Mesothelial cell of epicardium (in vitro differentiated cells): ENCODE results near the gene ADGRG3. TPM values are rescaled to one million over a fixed set of nuclear protein-coding genes. Genes with fewer than 3 reads are reported as not detected.

ENCODE experiments used
- DNase-seq, 2 experiments: peaks; one replicate each; pipeline ENCODE4 v3.0.0; 2021; ENCODE audit warnings: low spot score in 2 of 2; ENCODE audit not compliant: unreplicated experiment in 2 of 2
- H3K27ac Mint-ChIP-seq: 2 replicates; pipeline ENCODE4 v1.8.0; 2021; ENCODE audit warnings: mixed read lengths
- H3K27me3 Mint-ChIP-seq: 2 replicates; pipeline ENCODE4 v1.8.0; 2021; ENCODE audit warnings: low read depth, mixed read lengths
- H3K36me3 Mint-ChIP-seq: 2 replicates; pipeline ENCODE4 v1.8.0; 2021; ENCODE audit warnings: mixed read lengths
- H3K4me1 Mint-ChIP-seq: 2 replicates; pipeline ENCODE4 v1.8.0; 2021; ENCODE audit warnings: mixed read lengths
- H3K4me3 Mint-ChIP-seq: 2 replicates; pipeline ENCODE4 v1.8.0; 2021; ENCODE audit warnings: mild to moderate bottlenecking, moderate library complexity, mixed read lengths
- H3K9me3 Mint-ChIP-seq: 2 replicates; pipeline ENCODE4 v1.8.0; 2021; ENCODE audit warnings: mixed read lengths
- total RNA-seq: library from RNA; stranded (reverse); gene quantifications from 3 replicates; pipeline ENCODE4 v1.2.1, GENCODE V29; 2021
- TF ChIP-seq, protein P1 (sequence below): fragments of 200-600 bp; sonication (generic); IDR thresholded peaks from one replicate; pipeline ENCODE4 v1.5.0; 2021; ENCODE audit warnings: antibody characterized with exemption; ENCODE audit not compliant: unreplicated experiment

ADGRG3 gene, protein sequence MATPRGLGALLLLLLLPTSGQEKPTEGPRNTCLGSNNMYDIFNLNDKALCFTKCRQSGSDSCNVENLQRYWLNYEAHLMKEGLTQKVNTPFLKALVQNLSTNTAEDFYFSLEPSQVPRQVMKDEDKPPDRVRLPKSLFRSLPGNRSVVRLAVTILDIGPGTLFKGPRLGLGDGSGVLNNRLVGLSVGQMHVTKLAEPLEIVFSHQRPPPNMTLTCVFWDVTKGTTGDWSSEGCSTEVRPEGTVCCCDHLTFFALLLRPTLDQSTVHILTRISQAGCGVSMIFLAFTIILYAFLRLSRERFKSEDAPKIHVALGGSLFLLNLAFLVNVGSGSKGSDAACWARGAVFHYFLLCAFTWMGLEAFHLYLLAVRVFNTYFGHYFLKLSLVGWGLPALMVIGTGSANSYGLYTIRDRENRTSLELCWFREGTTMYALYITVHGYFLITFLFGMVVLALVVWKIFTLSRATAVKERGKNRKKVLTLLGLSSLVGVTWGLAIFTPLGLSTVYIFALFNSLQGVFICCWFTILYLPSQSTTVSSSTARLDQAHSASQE
- 0.38 TPM in 1 of 3 replicates, not detected in the others for total RNA-seq

DNA sequence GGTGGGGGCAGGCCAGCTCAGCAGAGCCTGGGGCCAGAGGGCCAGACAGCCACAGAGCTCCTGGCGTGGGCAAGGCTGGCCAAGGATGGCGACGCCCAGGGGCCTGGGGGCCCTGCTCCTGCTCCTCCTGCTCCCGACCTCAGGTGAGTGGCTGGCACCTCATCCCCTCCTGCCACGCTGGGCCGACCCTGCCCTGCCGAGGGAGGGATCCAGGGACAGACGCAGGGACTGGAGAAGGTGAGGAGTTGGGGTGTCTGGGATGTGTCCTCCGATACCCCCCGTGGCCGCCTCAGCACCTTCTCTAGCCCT, at the start of gene ADGRG3:
ADGRG3 (plus strand) TSS at position 44 of the 309 bp plus-strand sequence; CDS start at position 86, 42 bp downstream.
- peaks cover 11% of the 10 kb centered on the region for H3K36me3 Mint-ChIP-seq
- peaks cover 4% of the 10 kb centered on the region for H3K4me1 Mint-ChIP-seq
- no peak within 1 kb of the TSS for H3K4me3 Mint-ChIP-seq
- H3K27ac Mint-ChIP-seq: peak within 1 kb of the TSS; percentile 6
- H3K27me3 Mint-ChIP-seq: no peaks in the 10 kb centered on the region
- H3K9me3 Mint-ChIP-seq: no peaks in the 10 kb centered on the region
- TF ChIP-seq, protein P1, sequence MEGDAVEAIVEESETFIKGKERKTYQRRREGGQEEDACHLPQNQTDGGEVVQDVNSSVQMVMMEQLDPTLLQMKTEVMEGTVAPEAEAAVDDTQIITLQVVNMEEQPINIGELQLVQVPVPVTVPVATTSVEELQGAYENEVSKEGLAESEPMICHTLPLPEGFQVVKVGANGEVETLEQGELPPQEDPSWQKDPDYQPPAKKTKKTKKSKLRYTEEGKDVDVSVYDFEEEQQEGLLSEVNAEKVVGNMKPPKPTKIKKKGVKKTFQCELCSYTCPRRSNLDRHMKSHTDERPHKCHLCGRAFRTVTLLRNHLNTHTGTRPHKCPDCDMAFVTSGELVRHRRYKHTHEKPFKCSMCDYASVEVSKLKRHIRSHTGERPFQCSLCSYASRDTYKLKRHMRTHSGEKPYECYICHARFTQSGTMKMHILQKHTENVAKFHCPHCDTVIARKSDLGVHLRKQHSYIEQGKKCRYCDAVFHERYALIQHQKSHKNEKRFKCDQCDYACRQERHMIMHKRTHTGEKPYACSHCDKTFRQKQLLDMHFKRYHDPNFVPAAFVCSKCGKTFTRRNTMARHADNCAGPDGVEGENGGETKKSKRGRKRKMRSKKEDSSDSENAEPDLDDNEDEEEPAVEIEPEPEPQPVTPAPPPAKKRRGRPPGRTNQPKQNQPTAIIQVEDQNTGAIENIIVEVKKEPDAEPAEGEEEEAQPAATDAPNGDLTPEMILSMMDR: no peak
- DNase-seq: no peak

DNA sequence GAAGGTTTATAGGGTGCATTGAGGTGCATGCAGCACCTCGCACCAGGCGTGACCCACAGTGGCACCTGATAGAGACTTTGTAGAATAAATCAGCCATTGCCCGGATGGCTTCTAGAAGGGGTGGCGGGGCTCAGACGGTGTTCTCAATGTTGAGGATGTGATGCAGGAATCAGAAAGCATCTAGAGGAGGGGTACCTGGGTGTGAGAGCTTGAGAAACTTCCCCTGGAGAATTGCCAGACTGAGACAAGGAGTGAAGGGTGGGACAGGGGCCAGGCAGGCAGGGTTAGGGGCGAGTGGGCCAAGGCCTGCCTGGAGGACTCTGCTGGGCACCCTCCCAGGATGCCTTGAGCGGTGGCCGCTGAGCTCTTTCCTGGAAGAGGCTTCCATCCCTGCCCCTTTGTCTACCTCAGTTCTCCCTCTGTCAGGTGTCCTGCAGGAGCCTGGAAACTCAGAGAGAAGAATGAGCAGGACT, 48.9 kb upstream of the ADGRG3 start:
- H3K4me3 Mint-ChIP-seq: peak overlapping the region; percentile 63
- DNase-seq: no peak
- H3K36me3 Mint-ChIP-seq: no peaks in the 10 kb centered on the region
- H3K27me3 Mint-ChIP-seq: no peaks in the 10 kb centered on the region
- TF ChIP-seq, protein P1: no peak
- H3K9me3 Mint-ChIP-seq: no peaks in the 10 kb centered on the region
- H3K4me1 Mint-ChIP-seq: peaks cover 55% of the 10 kb centered on the region
- peak overlapping the region; percentile 94 for H3K27ac Mint-ChIP-seq

DNA sequence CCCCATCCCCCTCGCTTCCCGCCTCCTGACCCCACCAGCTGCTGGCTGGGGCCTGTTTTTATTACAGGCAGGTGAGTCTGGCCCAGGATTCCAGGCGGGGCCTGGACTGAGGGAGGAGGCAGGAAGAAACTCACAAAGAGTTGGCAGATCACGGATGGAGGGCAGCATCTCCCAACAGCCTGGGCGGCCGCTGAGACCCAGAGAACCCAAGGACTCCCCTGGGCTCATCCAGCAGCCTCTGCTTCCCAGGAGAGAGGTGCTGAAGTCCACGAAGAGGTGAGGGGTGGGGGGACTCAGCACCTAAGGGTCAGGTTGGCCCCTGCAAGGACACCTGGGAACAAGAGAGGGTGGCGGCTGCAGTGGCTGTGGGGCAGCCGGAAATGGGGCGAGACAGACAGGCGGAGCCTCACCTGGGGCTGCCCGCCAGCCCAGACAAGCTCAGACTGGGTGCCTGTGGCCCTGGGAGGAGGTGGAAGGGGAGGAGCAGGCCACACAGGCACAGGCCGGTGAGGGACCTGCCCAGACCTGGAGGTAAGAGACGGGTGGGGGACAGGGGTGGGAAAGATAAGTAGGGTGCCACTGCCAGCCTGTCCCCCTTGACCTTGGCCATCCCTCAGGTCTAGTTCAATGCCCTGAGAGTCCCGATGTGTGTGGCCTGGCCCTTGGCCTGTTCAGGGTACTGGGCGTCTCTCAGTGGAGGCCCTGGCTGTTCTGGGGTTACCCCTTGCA, 48.3 kb upstream of the ADGRG3 start:
- Mint-ChIP-seq H3K4me1 (peaks cover 61% of the 10 kb centered on the region), H3K27me3 (no peaks in the 10 kb centered on the region), H3K9me3 (no peaks in the 10 kb centered on the region), H3K27ac (peak overlapping the region; percentile 94), H3K4me3 (peak overlapping the region; percentile 63), H3K36me3 (no peaks in the 10 kb centered on the region)
- no peak for DNase-seq
- TF ChIP-seq, protein P1: no peak

DNA sequence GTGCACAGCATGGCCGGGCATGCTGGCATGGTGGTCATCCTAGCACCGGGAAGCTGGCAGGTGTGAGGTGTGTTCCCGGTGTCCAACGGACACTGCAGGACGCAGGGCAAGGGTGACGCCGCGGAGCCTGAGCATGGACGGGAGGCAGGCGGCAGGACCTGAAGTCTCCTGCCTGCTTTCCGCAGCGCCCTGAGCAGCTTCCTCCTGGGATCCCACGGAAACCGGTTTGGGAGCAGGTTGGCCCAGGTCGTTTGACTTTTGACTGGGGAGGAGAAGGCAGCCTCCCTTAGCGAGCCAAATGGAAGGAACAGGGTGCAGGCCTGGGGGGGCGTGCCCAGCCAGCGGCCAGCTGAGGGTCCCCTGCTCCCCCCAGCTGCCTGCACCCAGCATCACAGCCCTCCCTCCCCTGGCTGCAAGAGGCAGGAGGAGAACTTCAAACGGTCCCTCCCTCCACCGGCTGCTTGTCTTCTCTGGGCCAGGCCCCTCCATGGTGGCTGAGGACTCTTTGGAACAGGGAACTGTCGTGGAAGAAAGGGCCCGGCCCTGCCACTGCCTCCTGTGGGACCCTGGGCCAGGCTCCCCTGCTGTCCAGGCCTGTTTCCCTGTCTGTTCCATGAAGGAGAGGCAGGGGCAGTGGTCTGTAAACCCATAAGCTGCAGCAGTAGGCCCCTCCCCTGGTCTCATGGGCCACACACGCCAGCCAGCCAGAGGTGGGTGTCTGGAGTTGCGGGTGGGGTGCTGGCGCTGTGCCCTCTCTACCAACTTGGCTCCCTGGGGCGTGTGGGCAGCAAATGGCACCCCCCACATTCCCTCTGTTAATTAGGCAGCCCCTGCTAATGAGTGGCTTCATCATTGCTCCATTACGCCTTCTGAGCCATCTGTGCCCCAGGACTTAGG, 47.5 kb upstream of the ADGRG3 start:
- DNase-seq: peak; percentile 14 to 64
- Mint-ChIP-seq H3K4me3 (peak overlapping the region; percentile 63), H3K36me3 (no peaks in the 10 kb centered on the region), H3K4me1 (peaks cover 68% of the 10 kb centered on the region), H3K9me3 (no peaks in the 10 kb centered on the region), H3K27me3 (no peaks in the 10 kb centered on the region), H3K27ac (peak overlapping the region; percentile 73)
- TF ChIP-seq, protein P1: no peak
